Neuron (in vitro differentiated cells): ENCODE measurements around the gene EDEM1.
"Not testable (repeated sequence)": the region's sequence is repeated elsewhere in the genome, so short reads cannot be mapped to it uniquely, and the experiment has no call there.

Experiments
- H2AFZ ChIP-seq: one replicate; pipeline ENCODE4 v1.6.1; 2013; ENCODE audit warnings: low read depth, mild to moderate bottlenecking, inconsistent platforms, low read length, moderate library complexity
- H3K27me3 ChIP-seq: one replicate; pipeline ENCODE4 v1.6.1; 2013; ENCODE audit warnings: low read length; ENCODE audit not compliant: insufficient read depth
- H3K36me3 ChIP-seq: one replicate; pipeline ENCODE4 v1.6.1; 2013; ENCODE audit warnings: low read length; ENCODE audit not compliant: insufficient read depth
- H3K4me1 ChIP-seq: one replicate; pipeline ENCODE4 v1.6.1; 2013; ENCODE audit warnings: low read length; ENCODE audit not compliant: insufficient read depth
- H3K4me3 ChIP-seq: 2 replicates; pipeline ENCODE4 v1.5.1; 2013; ENCODE audit warnings: mild to moderate bottlenecking, low read length, moderate library complexity
- H3K9me3 ChIP-seq: one replicate; pipeline ENCODE4 v1.6.1; 2013; ENCODE audit warnings: low read length

Gene EDEM1

DNA sequence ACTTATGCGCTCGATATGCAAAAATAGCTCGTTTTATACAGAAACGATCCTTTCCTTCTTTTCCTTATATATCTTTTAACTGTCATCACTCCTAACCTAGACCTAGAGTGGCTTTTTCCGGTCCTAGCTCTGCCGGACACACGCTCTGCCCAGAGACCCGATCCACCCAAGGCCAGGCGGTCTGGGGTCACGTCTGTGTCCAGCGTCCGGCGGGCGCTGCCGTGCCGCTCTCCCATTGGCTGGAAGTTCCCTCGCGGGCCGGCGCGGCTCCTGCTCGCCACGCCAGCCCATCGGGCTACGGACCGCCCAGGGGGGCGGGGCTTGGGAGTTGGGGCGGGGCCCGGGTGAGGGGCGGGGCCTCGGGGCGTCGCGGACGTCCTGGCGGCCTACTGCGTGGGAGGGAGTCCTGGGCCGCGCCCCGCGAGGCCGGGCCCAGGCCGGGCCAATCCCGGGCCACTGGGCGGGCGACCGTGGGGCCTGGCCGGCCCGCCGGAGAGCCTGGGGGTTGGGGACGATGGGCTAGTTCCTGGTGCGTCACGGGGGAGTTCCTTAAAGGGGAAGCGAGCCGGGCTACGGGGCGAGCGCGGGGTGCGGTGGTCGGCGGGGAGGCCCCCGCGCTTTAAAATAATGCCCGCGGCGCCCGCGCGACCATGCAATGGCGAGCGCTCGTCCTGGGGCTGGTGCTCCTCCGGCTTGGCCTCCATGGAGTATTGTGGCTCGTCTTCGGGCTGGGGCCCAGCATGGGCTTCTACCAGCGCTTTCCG is at the start of gene EDEM1:
TSS of gene EDEM1 (plus strand) at position 552 of the 764 bp plus-strand sequence. CDS start at position 651, 99 bp downstream.
- H3K9me3 ChIP-seq = no peaks in the 10 kb centered on the region
- H3K4me3 ChIP-seq = peak within 1 kb of the TSS; percentile 88
- H2AFZ ChIP-seq = peak within 1 kb of the TSS; percentile 76
- H3K27me3 ChIP-seq = no peaks in the 10 kb centered on the region
- H3K36me3 ChIP-seq = no peaks in the 10 kb centered on the region
- H3K4me1 ChIP-seq = peaks cover 16% of the 10 kb centered on the region

DNA sequence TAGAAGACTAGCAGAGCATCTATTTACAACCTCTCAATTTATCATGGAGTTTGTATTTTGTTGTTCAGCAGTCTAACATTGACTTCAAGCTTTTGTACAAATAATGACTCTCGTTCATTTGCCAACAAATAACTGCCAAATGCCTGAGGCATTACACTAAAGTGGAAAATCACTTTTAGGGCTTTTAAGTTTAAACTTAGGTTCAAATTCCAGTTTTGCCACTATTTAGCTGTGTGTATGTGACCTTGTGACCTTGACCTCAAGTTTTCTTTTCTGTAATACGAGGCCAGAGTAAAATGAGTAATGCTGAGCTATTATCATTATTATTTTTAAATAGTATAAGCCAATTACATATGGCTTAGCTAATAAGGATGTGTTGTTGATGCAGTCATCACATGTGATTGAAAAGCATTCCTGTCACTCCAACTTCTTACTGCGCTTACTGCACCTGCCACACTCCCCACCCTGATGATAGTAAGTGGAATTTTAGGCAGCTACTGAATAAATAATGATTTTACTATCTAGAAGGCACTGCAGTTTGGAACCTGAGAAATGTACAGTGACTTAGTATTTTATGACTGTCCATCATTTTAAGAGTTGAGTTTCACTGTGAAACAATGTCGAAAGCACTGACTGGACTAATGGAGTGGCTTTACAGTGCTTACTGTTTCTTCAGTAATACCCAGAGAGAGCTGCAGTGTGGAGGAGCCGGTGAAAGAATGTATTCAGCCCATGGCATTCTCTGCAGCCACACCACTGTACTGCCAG is 49.1 kb upstream of the EDEM1 start:
- Histone ChIP-seq H3K36me3 (no peaks in the 10 kb centered on the region), H3K4me3 (no peak overlapping the region), H3K9me3 (no peaks in the 10 kb centered on the region), H3K27me3 (no peaks in the 10 kb centered on the region), H2AFZ (no peak overlapping the region), H3K4me1 (no peaks in the 10 kb centered on the region)

DNA sequence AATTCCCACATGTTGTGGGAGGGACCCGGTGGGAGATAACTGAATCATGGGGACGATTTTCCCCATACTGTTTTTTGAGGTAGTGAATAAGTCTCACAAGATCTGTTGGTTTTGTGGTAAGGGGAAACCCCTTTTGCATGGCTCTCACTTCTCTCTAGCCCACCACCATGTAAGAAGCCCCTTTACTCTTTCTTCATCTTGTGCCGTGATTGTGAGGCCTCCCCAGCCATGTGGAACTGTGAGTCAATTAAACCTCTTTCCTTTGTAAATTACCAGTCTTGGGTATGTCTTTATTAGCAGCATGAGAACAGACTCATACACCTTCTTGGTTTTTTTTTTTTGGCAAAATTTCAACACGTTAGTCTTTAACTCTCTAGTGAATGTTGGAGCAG is 47.3 kb upstream of the EDEM1 start:
- H3K9me3 ChIP-seq = no peaks in the 10 kb centered on the region
- no peaks in the 10 kb centered on the region for H3K4me1 ChIP-seq
- H2AFZ ChIP-seq = no peak overlapping the region
- H3K36me3 ChIP-seq = no peaks in the 10 kb centered on the region
- no peaks in the 10 kb centered on the region for H3K27me3 ChIP-seq
- H3K4me3 ChIP-seq = no peak overlapping the region

DNA sequence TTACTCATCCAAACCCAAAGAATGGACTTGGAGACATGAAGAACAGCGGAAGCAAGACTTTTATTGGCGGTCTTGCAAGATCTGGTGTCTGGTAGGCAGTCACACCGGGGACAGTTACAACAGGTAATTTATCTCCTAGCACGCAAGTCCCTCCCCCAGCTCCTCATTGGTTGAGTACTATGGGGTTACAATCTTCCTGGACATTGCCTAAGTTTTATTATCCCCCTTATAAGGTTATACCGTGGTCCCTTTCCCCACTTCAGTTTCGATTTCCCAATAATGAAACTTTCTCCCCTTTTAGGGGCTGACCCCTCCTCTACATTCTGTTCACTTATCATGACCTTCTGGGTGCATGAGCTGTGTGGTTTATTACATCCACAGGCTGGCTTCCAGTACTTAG is 46.7 kb upstream of the EDEM1 start:
- H3K36me3 ChIP-seq = no peaks in the 10 kb centered on the region
- H3K4me3 ChIP-seq = no peak overlapping the region
- no peak overlapping the region for H2AFZ ChIP-seq
- H3K9me3 ChIP-seq = no peaks in the 10 kb centered on the region
- H3K4me1 ChIP-seq = no peaks in the 10 kb centered on the region
- no peaks in the 10 kb centered on the region for H3K27me3 ChIP-seq

DNA sequence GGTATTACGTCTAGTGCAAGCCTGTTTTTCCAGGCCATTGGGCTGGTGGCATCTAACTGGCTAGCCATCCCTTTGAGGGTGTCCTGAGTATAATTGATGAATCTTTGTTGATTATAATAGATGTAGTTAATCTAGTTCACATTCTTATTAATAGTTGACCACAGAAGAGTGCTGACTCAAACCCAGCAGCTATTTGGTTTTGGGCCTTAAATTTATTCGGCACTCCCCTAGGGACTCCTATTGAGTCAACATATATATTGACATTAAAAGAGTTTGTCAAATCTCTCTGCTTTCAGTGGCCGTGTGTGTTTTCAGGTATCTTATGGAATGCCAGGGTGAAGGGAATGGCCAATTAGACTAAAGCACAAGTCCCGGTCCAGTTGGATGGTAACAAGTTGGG is 45.7 kb upstream of the EDEM1 start:
- no peaks in the 10 kb centered on the region for H3K27me3 ChIP-seq
- H3K4me1 ChIP-seq = no peaks in the 10 kb centered on the region
- H3K36me3 ChIP-seq = no peaks in the 10 kb centered on the region
- H2AFZ ChIP-seq = no peak overlapping the region
- H3K4me3 ChIP-seq = no peak overlapping the region
- no peaks in the 10 kb centered on the region for H3K9me3 ChIP-seq

DNA sequence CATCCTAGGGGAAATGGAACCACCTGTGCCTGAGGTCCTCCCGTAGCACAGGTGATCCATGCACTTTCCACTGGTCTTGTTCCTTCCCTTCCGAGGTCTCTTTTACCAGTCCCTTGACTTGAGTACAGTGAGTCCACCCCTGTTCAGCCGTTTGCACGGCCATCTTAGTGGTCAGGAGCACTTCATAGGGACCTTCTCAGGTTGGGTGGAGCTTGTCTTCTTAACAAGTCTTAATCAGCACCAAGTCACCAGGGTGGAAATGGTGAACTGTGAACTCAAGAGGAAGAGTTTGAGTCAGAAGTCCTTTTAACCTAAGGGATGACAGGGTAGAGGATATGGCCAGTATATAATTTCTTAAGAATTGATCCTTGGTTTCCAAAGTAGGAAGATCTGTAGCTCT is 44.0 kb upstream of the EDEM1 start:
- no peak overlapping the region for H2AFZ ChIP-seq
- H3K36me3 ChIP-seq = no peaks in the 10 kb centered on the region
- H3K4me3 ChIP-seq = no peak overlapping the region
- H3K4me1 ChIP-seq = no peaks in the 10 kb centered on the region
- no peaks in the 10 kb centered on the region for H3K27me3 ChIP-seq
- H3K9me3 ChIP-seq = peaks cover 3% of the 10 kb centered on the region

DNA sequence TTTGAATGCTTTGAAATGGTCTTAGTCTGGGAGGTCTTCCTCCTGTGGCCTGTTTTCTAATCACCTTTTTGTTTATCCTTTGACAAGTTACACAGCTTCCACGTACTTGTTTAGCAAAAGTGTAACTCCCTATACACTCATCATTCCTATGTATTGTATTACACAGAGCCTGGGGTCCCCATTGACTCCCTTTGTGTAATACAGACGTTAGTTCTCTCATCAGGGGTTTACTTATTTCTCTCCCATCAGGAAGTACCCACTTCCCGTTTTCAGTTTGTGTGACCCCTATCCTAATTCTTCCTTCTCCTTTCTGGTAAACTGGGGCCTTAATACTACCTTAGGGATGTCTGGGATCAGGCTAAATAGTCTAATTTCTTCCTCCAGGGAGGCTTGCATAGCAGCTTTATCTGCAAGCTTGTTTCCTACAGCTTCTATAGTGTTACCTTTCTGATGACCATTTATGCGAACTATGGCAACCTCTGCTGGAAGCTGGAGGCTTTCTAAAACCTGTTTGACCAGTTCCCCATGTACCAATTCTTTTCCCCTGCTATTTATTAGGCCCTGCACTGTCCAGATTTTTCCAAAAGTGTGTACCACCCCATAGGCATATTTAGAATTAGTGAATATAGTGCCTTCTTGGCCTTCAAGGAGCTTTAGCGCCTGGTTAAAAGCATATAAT is 43.1 kb upstream of the EDEM1 start:
- peaks cover 8% of the 10 kb centered on the region for H3K9me3 ChIP-seq
- H3K4me1 ChIP-seq = no peaks in the 10 kb centered on the region
- H3K27me3 ChIP-seq = no peaks in the 10 kb centered on the region
- H2AFZ ChIP-seq = no peak overlapping the region
- H3K36me3 ChIP-seq = no peaks in the 10 kb centered on the region
- H3K4me3 ChIP-seq = no peak overlapping the region

DNA sequence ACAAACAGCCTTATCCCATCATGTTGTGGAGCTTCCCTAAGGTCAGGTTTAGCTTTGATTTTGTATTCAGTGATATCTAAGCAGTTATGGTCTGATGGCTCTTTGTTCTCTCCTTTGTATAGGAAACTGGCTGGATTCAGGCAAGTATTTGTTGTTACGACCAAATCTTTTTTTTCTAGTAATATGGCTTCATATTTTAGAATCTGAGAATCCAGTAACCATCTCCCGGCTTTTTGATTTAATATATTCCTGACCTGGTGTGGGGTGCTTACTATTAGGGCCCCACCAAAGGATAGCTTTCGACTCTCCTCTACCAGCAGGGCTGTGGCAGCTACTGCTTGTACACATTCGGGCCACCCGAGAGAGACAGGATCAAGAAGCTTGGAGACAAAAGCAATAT is 42.4 kb upstream of the EDEM1 start:
- H2AFZ ChIP-seq = no peak overlapping the region
- H3K27me3 ChIP-seq = no peaks in the 10 kb centered on the region
- peaks cover 11% of the 10 kb centered on the region for H3K9me3 ChIP-seq
- no peaks in the 10 kb centered on the region for H3K4me1 ChIP-seq
- no peak overlapping the region for H3K4me3 ChIP-seq
- no peaks in the 10 kb centered on the region for H3K36me3 ChIP-seq

DNA sequence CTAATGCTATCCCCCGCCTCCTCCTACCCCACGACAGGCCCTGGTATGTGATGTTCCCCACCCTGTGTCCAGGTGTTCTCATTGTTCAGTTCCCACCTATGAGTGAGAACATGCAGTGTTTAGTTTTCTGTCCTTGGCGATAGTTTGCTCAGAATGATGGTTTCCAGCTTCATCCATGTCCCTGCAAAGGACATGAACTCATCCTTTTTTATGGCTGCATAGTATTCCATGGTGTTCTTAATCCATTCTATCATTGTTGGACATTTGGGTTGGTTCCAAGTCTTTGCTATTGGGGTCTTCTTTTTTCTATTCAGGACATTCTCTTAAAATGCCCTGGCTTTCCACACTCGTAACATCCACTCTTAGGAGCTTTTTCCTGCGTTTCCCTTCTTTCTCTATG is 40.4 kb upstream of the EDEM1 start:
- peaks cover 14% of the 10 kb centered on the region for H3K9me3 ChIP-seq
- H2AFZ ChIP-seq, H3K36me3 ChIP-seq, H3K27me3 ChIP-seq, H3K4me1 ChIP-seq, H3K4me3 ChIP-seq: not testable (repeated sequence)

DNA sequence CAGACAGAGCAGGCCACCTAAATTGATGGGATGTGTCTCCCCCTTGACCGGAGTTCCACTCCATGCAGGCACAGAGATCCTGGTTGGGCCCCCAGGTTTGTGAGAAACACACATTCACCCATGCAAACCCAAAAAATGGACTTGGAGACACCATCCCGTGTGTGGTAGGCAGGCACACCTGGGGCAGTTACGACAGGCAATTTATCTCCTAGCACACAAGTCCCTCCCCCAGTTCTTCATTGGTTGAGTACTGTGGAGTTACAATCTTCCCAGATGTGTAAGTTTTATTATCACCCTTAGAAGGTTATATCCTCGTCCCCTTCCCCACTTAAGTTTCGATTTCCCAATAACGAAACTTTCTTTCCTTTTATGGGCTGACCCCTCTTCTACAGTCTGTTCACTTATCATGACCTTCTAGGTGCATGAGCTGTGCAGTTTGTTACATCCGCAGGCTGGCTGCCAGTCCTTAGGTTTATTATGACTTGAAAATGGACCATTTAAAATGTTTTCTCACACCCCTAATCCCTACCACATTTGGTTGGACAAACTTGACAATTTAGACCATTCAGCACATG is 38.1 kb upstream of the EDEM1 start:
- Histone ChIP-seq H3K4me3 (no peak overlapping the region), H3K9me3 (peaks cover 14% of the 10 kb centered on the region), H3K36me3 (no peaks in the 10 kb centered on the region), H3K27me3 (no peaks in the 10 kb centered on the region), H3K4me1 (no peaks in the 10 kb centered on the region), H2AFZ (no peak overlapping the region)

DNA sequence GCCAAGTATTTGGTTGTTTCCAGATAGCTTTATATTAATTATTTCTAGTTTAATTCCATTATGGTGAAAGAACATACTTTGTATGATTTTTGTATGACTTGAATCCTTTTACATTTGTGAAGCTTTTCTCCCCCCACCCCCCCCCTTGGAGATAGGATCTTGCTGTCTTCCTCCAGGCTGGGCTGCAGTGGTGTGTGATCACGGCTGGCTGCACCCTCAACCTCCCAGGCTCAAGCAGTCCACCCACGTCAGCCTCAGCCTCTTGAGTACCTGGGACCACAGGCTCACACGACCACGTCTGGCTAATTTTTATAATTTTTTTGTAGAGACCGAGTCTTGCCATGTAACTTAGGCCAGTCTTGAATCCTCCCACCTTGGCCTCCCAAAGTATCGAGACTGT is 35.9 kb upstream of the EDEM1 start:
- Histone ChIP-seq H3K36me3 (no peaks in the 10 kb centered on the region), H3K9me3 (peaks cover 14% of the 10 kb centered on the region), H3K4me3 (no peak overlapping the region), H2AFZ (no peak overlapping the region), H3K4me1 (no peaks in the 10 kb centered on the region), H3K27me3 (no peaks in the 10 kb centered on the region)

DNA sequence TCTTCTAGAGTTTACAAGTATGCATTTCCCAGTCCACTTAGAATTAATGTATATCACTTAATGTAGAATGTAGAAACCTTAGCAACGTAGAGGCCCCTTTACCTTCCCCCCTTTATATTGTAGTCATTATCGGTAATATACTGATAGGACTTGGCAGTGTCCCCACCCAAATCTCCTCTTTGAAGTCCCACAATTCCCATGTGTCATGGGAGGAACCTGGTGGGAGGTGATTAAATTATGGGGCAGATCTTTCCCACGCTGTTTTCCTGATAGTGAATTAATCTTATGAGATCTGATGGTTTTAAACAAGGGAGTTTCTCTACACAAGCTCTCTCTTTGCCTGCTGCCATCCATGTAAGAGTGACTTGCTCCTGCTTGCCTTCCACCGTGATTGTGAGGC is 34.4 kb upstream of the EDEM1 start:
- Histone ChIP-seq H3K9me3 (peaks cover 11% of the 10 kb centered on the region), H3K27me3 (no peaks in the 10 kb centered on the region), H3K4me3 (no peak overlapping the region), H2AFZ (no peak overlapping the region), H3K36me3 (no peaks in the 10 kb centered on the region), H3K4me1 (no peaks in the 10 kb centered on the region)

DNA sequence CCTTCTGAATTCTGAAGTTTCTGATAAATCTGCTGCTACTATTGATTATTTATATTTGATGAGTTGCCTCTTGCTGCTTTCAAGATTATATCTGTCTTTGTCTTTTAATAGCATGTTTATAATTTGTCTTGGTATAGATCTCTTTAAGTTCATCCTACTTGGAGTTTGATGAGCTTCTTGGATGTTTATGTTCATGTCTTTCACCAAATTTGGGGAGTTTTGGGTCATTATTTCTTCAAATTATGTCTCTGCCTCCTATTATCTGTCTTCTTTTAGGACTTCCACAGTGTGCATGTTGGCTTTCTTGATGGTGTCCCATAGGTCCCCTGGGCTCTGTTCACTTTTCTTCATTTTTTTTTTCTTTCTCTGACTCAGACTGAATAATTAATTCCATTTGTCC is 32.3 kb upstream of the EDEM1 start:
- no peaks in the 10 kb centered on the region for H3K27me3 ChIP-seq
- no peak overlapping the region for H3K4me3 ChIP-seq
- H3K9me3 ChIP-seq = peaks cover 3% of the 10 kb centered on the region
- H3K36me3 ChIP-seq = no peaks in the 10 kb centered on the region
- no peak overlapping the region for H2AFZ ChIP-seq
- H3K4me1 ChIP-seq = peaks cover 5% of the 10 kb centered on the region
